ENCODE results near the gene POLR2H.

Gene POLR2H

DNA sequence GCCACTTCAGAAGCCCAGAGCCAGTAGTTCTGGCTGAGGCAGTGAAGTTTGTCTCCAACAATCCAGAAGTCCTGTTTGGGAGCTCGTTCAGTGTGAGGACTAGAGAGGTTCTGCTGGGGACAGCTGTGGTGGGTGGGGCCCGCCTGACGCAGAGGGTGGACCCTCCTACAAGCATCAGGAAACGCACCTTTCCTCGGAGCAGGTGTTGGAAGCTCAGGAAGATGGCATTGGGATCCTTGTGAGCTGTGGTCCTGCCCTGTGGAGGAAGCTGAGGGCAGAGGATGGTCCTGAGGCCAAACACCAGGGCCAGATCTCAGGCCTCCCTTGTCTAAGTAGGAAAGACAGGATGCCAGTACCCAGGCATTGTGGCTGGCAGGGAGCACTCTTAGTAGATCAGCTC, 11.4 kb downstream of the POLR2H start:
- no peak for DNase-seq

DNA sequence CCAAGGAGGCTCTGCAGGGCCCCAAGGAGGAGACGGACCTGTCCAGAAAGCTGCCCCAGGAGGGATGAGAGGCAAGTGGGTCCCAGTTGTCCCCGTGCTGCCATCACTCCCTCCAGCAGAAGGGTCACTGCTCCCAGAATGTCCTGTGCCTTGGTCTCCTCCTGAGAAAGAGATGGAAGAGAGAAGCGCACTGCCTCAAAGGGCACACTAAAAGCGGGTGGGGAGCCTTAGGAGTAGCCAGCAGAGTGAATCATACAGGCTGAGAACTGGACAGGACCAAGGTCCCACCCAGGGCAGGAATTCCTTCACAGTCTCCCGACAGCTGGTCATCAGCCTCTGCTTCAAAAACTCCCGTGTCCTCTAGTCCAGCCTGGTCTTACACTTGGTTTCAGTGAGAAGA, 11.9 kb downstream of the POLR2H start:
- DNase-seq, result peak; percentile 48

DNA sequence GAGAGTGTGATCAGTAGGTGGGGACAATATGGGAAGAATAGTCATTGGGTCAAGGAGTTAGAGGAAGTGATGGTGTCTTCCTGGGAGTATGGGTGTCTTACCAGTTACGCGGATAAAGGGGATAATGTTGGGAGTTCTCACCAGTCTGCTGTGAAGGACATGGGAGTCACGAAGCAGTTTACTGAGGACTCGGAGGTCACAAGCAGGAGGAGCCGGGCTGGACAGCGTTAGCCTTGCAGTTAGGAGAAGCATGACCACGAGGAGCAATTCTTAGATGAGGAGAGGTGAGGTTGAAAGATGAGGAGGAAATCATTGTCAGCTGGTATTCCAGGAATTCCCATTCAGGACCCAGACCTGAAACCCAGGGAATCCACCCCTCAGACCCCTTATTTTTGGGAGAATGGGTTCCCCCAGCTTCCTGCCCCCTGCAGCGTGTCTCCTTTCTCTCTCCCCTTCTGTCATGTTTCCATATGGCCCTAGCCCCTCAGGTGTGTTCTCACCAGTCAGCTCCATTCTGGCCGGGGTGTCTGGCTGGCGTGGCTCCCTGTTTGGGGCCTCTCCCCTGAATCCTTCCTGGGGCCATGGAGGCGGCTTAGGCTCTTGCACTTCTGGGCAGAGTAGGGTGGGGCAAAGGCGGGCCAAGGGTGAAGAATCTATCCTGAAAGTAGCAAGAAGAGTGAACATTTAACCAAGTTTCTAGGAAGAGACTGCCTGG, 14.4 kb downstream of the POLR2H start:
- DNase-seq, result no peak

DNA sequence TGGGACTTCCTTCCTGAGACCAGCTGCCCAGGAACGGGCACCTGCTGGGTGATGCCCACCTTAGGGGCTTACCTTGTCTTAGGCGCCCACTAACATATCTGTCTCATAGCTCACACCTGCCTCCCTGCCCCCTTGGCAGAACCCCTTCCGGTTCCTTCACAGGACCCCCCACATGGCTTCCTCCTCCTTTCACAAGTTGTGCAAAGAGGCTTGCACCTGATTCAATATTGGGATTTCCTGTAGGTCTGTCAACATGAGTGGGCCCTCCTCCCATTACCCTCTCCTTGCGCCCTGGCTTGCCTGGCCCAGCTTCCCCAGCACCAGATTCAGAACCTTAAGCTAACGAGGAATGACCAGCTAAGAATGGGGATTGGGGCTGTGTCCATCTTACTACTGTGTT, 15.9 kb downstream of the POLR2H start:
- no peak for DNase-seq

DNA sequence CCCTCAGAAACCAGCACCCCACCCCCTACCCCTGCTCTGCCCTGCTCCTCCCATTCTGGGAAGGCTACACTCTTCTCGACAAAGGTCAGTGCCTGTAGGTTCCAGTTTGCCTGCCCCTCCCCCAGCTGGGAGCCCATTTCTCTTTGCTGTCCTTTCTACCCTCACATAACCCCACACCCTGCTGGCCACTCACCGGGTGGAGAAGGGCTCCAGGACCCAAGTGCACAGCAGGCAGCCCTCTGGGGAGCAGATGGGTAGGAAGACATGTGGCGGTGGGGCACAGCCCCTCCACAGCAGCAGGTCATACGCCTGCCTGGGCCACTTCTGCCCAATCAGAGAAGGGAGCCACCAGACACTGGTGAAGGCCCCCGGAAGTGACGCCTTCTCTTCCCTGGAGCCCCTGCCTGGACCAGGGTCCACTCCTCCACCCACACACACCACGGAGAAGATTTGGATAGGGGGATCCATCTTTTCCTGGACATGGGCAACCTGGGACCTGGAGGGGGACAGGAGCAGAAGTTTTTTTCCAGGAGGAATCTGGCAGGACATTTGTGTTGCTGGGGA, 16.5 kb downstream of the POLR2H start, which contains the start of gene THPO:
THPO (minus strand) TSS at position 326 of the 564 bp plus-strand sequence. CDS start 1,948 bp downstream, outside the sequence.
- DNase-seq, result no peak

DNA sequence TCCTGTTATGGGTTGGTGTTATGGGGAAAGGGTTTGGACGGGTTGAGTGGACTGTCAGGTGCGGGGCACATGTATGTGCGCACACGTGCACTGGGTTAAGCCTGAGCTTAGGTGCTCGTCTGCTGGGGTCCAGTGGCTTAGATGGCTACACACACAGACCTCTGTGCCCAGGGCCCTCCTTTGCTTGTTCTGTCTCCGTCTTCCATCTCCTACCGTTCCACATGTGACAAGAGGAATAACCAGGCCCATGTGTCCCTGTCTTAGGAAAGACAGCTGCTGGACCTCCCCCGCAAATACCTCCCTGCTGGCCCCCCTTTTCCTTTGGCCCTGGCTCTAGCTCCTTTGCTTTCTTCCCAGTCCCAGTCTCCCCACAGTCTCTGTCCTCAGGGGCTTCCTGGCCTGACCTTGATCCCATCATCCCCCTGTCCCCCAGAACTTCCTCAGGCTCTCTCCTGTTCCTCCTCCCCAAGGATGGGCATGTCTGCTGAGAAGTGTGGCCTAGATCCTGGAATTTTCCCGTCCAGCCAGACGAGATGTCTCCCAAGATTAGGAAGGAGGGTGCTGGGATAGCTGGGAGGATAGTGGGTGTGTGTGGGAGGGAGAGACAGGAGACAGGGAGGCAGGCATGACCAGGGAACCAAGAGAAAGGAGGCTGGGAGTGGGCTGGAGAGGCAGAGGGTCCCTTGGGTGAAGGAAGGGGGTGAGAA, 17.3 kb downstream of the POLR2H start:
- DNase-seq, result no peak

DNA sequence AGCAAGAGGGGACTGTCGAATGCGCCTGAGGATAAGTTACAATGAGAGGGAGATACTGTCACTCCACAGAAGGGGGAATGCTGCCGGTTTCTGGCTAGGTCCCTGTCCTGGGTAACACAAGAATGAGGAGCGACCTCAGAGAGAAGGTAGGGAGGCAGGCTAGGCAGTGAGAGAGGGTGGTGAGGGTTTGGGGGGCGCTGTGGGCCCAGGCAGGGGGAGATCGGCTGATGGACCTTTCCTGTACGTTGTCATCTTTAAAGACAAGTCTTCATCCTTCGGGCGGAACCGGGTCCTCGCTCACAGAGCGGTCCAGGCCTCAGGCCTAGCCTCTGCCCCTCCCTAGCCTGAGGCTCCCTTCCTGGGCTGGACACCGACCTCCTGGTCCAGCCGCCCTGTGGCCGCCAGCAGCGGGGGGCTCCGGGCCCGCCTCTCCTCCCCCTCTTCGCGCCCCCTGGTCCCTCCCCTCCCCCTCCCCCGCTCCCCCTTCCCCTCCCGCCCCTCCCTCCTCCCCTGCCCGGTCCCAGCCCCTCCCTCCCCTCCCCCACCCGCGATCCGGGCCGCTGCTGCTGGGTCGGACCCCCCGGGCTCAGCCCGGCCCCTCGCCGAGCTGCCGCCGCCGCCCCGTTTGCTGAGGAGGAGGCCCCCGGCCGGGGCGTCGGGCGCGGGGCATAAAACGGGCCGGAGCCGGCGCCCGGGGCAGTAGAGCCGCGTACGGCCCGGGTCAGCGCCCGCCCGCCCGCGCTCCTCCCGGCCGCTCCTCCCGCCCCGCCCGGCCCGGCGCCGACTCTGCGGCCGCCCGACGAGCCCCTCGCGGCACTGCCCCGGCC, 18.1 kb downstream of the POLR2H start, which contains the start of gene CHRD:
CHRD (plus strand) TSS at position 697 of the 827 bp plus-strand sequence. CDS start 265 bp downstream, outside the sequence.
- DNase-seq, result no peak

DNA sequence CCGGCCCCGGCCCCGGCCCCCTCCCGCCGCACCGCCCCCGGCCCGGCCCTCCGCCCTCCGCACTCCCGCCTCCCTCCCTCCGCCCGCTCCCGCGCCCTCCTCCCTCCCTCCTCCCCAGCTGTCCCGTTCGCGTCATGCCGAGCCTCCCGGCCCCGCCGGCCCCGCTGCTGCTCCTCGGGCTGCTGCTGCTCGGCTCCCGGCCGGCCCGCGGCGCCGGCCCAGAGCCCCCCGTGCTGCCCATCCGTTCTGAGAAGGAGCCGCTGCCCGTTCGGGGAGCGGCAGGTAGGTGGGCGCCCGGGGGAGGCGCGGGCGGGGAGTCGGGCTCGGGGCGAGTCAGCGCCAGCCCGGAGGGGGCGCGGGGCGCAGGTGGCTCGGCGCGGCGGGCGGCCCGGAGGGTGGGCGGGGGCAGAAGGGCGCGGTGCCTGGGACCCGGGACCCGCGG, 18.7 kb downstream of the POLR2H start:
- peak; percentile 39 for DNase-seq

DNA sequence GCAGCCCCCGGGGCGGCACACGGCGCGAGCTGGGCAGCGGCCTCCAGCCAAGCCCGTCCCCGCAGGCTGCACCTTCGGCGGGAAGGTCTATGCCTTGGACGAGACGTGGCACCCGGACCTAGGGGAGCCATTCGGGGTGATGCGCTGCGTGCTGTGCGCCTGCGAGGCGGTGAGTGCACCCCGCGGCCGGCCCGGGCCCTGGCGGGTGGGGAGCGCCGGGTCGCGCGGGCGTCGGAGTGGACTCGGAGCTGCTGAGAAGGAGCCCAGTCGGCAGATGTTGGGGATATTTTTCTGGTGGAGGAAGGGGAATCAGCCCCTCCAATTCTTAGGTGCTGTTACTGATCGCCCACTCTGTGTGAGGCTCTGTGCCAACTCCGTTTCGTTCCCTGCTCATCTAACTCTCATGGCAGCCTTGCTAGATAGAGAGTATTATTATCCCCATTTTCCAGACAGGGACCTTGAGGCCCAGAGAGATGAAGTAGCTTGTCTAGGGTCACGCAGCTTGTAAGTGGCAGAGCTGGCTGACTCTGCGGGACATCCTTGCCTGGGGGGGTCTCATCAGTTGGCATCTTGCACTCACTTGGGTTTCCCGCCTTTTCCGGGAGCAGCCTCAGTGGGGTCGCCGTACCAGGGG, 19.2 kb downstream of the POLR2H start:
- no peak for DNase-seq

DNA sequence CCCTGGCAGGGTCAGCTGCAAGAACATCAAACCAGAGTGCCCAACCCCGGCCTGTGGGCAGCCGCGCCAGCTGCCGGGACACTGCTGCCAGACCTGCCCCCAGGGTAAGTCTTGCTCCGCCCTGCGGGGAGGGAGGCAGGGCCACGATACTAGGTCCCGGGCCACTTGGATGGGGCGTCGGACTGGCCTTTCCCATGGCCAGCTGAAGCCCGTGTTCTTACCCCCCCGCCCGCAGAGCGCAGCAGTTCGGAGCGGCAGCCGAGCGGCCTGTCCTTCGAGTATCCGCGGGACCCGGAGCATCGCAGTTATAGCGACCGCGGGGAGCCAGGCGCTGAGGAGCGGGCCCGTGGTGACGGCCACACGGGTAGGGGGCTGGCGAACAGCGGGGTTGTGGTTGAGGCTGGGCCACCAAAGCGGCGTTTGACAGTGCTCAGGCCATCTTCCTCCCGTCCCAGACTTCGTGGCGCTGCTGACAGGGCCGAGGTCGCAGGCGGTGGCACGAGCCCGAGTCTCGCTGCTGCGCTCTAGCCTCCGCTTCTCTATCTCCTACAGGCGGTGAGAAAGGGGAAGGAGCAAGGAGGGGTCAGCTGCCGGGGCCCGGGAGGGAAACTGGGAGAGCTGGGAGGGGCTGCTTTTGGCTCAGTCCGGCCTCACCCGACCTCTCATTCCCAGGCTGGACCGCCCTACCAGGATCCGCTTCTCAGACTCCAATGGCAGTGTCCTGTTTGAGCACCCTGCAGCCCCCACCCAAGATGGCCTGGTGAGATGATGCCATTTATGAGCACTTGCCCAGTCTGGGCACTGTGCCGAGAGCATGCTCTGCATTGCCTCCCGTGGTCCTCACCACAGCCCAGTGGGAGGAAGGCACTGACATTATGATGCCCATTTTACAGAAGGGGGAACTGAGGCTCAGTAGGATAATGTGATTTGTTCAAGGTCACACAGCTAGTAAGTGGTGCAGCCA, 20.0 kb downstream of the POLR2H start:
- DNase-seq, result no peak

DNA sequence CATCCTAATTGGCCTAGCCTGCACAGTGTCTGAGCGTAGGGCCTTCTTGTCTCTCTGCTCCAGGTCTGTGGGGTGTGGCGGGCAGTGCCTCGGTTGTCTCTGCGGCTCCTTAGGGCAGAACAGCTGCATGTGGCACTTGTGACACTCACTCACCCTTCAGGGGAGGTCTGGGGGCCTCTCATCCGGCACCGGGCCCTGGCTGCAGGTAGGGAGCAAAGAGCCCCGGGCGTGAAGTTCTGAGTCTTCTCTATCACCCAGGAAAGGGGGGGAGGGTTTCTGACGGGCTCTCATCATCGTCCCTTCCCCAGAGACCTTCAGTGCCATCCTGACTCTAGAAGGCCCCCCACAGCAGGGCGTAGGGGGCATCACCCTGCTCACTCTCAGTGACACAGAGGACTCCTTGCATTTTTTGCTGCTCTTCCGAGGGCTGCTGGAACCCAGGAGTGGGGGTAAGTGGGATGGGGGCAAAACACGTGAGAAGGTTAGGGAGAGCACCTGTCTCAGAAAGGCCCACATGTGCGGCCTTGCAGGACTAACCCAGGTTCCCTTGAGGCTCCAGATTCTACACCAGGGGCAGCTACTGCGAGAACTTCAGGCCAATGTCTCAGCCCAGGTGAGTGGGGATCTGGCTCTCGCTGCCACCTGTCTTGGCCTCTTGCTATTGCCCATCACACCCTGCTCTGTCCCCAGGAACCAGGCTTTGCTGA, 21.0 kb downstream of the POLR2H start:
- no peak for DNase-seq

DNA sequence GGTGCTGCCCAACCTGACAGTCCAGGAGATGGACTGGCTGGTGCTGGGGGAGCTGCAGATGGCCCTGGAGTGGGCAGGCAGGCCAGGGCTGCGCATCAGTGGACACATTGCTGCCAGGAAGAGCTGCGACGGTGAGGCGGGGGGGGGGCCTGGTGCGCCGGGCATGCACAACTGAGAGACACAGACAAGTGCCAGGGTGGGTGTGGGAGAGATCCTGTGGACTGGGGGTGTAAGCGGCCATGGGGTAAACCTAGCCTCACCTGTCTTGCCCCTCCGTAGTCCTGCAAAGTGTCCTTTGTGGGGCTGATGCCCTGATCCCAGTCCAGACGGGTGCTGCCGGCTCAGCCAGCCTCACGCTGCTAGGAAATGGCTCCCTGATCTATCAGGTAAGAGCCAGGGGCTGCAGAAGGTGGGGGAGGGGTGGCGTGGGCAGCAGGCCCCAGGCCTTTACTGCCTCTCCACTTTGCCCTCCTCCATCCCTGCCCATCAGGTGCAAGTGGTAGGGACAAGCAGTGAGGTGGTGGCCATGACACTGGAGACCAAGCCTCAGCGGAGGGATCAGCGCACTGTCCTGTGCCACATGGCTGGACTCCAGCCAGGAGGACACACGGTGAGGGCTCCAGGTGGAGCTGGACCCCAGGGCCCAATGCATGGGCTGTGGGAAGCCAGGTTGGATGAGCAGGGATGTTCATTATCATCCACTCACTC, 21.7 kb downstream of the POLR2H start:
- no peak for DNase-seq

DNA sequence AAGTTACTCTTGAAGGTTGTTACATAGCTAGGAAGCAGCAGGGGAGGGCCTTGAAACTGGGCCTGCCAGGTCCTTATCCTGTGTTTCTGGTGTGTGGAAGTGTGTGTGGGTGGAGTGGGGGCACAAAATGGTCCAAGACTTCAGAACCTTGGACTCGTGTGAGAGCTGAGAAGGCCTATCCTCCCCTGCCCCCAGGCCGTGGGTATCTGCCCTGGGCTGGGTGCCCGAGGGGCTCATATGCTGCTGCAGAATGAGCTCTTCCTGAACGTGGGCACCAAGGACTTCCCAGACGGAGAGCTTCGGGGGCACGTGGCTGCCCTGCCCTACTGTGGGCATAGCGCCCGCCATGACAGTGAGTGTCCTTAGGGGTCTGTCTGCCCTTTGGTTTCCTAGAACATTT, 22.8 kb downstream of the POLR2H start:
- no peak for DNase-seq

DNA sequence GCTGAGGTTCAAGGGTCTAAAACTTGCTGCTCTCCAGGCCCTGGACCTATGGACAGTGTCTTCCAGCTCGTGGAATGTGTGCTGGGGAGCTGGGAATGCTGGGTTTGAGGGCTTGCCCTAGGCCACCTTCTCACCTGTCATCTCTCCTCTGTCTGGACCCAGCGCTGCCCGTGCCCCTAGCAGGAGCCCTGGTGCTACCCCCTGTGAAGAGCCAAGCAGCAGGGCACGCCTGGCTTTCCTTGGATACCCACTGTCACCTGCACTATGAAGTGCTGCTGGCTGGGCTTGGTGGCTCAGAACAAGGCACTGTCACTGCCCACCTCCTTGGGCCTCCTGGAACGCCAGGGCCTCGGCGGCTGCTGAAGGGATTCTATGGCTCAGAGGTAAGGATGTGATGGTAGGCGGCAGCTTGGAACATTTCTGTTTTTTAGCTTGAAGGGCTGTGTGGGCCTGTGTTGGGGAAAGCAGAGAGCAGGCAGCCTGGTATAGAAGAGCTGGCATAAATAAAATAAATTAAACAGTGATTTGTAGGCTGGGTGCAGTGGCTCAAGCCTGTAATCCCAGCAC, 23.4 kb downstream of the POLR2H start:
- DNase-seq, result no peak

DNA sequence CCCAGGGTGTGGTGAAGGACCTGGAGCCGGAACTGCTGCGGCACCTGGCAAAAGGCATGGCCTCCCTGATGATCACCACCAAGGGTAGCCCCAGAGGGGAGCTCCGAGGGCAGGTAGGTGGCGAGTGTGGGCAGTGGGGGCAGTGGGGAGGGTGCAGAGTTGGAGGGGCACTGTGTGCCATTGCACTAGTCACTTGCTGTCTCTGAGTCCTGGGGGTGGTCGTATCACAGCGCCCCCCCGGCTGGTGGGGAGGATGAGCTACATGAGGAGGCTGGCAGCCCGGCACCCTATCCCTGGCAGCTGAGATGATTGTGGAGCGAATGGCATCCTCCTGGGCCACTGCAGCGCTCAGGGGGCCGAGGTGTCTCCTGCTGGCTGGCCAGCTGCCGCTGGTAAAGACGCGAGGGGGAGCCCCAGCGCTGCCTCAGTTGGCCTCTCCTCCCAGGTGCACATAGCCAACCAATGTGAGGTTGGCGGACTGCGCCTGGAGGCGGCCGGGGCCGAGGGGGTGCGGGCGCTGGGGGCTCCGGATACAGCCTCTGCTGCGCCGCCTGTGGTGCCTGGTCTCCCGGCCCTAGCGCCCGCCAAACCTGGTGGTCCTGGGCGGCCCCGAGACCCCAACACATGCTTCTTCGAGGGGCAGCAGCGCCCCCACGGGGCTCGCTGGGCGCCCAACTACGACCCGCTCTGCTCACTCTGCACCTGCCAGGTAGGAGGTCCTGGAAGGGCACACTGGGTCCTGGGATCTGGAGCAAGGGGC, 24.7 kb downstream of the POLR2H start:
- no peak for DNase-seq

DNA sequence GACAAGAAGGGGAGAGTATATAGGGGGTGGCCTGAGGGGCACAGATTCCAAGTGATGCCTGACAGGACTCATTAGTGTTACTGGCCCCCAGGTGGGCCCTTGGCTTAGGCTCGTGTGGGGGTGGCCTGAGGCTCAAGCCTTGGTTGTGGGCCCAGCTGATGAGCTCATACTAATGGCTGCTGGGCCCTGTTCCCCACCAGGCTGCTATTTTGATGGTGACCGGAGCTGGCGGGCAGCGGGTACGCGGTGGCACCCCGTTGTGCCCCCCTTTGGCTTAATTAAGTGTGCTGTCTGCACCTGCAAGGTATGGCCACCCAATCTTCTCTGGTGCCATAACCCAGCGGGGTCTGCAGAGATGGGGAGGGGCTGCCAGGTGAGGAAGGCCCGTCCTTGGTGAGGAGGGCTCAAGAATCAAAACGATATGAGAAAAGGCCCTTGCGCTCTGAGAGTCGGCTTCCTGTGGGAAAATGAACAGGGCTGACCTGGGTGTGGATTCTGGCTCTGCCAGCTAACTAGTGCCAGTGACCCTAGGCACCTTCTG, 25.7 kb downstream of the POLR2H start:
- no peak for DNase-seq

DNA sequence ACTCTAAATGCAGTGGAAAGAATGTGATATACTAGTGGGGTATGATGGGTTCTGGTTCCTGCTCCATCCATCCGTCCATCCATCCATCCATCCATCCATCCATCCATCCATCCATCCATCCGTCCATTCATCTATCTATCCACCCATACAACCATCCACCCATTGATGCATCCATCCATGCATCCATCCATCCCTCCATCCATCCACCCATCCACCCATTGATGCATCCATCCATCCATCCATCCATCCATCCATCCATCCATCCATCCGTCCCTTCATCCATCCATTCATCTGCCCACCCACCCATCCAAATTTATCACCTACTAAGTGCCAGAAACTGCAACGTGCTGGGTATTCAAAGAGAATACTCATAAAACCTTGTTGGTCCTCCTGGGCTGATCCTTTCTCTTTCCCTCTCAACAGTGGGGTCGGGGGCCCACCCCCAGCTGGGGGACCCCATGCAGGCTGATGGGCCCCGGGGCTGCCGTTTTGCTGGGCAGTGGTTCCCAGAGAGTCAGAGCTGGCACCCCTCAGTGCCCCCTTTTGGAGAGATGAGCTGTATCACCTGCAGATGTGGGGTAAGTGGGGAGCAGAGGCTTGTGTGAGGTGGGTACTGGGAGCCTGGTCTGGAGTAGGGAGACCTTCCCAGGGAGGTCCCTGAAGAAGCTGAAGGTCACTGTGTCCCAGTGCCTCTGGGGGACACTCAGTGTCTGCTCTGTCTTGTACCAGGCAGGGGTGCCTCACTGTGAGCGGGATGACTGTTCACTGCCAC, 26.8 kb downstream of the POLR2H start:
- no peak for DNase-seq

DNA sequence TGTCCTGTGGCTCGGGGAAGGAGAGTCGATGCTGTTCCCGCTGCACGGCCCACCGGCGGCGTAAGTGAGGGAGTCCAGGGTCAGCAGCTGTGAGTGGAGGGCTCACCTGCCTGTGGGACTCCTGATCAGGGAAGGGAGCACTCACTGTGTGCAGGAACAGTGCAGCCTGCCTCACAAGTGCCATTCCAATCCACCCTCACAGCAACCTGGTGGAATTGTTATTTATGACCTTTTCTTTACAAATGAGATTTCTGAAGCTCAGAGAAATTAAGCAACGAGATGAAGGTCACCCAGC, 27.4 kb downstream of the POLR2H start:
- no peak for DNase-seq
